Measurements from ENCODE around the gene RPL10A.
A peak's percentile ranks its signal among the peaks of the same experiment; 100 is the strongest.

The RPL10A gene

GRCh38 chr6:35449287-35449881 lies 18.8 kb upstream of the RPL10A start:
- peak; percentile 44 for DNase-seq

- no peak for DNase-seq
Observed at GRCh38 chr6:35451354-35452182, 16.6 kb upstream of the RPL10A start.

DNA sequence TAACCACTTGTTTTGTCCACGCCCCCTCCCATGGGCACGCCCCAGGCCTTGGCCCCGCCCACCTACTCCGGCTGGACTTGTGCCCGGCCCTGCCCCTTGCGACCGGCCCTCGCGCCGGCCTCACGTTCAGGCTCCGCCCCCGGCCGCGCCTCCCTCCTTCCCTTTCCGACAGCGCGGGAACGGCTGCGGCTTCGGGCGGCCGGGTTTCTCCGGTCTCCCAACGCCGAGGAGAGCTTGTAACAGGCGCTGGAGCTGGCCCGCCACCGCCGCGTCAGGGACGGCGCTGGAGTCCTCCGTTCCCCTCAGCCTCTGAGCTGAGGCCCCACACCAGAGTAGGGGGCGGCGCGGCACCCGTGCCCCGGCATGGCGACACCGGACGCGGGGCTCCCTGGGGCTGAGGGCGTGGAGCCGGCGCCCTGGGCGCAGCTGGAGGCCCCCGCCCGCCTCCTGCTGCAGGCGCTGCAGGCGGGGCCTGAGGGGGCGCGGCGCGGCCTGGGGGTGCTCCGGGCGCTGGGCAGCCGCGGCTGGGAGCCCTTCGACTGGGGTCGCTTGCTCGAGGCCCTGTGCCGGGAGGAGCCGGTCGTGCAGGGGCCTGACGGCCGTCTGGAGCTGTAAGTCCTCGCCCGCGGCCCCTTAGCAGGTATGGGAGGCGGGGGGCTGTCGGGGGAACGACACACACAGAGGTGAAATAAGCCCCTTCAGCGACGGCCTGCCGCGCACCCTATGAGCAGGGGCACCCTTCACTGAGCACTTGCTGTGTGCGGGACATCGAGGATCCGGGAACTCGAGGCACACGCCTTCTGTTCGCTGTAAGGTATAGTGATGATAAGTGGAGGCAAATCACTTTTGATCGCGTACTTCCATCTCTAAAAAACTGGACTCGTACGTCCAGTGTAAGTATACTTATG lies 15.8 kb upstream of the RPL10A start, which contains the start of gene FANCE:
TSS of gene FANCE (plus strand) at position 156 of the 908 bp plus-strand sequence. CDS start at position 364, 208 bp downstream.
- DNase-seq: peak; percentile 97

GRCh38 chr6:35453236-35453635 lies 15.0 kb upstream of the RPL10A start:
- no peak for DNase-seq

DNA sequence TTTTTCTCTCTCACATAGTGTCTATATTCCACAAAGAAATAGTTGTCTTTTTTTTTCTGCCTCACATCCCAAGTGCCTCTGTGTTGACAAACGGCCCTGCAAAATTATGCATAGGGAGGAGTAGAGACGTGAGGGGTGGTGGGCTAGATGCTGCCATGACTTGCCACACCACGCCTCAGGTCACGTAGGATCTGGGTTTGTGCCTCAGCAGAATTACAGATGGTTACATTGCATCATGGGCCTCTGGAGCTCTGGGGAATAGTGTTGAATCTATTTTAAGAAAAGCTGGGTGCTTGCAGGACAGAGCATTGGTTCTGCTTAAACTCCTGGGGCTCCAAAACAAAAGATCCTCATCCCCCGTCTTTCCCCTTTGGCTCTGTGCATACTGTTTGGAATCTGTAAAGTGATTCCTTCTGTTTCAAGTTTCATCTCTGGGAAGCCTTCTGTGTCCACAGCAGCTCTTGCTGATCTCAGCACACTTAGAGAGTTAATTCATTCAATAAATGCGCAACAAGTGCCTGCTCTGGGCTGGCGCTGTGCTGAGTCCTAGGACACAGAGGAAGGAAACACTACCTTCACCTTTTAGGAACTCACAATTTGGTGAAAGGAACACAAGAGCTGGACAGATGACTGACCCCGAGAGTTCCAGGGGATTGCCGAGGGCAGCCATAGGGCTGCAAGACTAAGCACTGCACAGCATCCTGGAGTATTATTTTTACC lies 13.7 kb upstream of the RPL10A start:
- no peak for DNase-seq

DNA sequence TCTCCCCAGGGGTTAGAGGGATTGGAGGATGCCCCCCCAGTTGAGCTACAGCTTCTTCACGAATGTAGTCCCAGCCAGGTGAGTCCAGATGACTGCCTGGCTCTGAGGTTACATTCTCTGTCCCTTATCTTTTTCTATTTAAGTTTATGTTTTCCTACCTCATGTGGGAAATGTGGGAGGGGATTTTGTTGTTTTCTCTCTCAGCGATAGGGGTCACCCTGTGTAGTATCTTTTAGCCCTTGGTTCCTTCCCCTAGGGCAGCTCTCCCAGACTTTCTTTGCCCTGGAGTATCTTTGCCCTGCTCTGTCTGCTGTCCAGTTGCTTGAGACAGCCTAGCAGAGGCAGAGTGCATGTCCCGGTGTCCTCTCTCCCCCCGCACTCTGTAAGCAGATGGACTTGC lies 10.3 kb upstream of the RPL10A start:
- DNase-seq: no peak

- no peak for DNase-seq
Observed at GRCh38 chr6:35461270-35461669, 6.9 kb upstream of the RPL10A start.

DNA sequence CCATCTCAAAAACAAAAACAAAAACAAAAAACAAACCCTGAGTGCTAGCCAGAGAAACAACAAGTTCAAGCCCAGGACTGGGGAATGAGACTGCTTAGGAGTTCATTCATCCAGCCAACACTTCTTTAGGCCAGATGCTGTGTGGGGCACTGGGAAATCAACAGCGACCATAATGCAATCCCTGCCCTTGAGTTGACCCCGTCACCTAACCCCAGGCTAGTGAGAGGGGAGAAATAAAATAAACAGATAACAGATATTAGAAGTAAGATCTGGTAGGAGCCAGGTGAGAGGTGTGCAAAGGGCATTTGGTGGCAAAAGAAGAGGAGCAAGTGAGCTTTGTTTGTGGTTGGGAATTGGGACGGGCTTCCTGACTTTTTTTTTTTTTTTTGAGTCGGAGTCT lies 4.9 kb upstream of the RPL10A start:
- DNase-seq: no peak

DNA sequence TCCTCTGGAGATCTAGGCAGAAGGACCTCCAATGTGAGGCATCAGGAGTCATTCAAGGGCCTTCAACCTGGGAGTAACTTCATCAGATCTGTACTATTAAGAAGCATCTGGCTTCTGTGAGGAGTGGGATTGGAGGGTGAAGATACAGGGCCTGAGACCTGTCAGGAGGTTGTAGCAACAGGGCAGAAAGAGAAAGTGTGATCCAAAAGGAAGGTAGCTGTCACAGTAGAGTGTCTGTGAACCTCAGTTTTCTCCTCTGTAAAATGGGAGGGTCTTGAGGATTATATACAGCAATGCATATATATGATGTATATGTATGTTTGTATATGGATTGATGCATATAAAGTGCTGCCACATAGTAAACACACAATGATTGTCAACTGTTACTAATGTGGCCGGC lies 2.6 kb upstream of the RPL10A start:
- no peak for DNase-seq

- DNase-seq: peak; percentile 55
Observed at GRCh38 chr6:35468980-35469750, 964 bp downstream of the RPL10A start.

DNA sequence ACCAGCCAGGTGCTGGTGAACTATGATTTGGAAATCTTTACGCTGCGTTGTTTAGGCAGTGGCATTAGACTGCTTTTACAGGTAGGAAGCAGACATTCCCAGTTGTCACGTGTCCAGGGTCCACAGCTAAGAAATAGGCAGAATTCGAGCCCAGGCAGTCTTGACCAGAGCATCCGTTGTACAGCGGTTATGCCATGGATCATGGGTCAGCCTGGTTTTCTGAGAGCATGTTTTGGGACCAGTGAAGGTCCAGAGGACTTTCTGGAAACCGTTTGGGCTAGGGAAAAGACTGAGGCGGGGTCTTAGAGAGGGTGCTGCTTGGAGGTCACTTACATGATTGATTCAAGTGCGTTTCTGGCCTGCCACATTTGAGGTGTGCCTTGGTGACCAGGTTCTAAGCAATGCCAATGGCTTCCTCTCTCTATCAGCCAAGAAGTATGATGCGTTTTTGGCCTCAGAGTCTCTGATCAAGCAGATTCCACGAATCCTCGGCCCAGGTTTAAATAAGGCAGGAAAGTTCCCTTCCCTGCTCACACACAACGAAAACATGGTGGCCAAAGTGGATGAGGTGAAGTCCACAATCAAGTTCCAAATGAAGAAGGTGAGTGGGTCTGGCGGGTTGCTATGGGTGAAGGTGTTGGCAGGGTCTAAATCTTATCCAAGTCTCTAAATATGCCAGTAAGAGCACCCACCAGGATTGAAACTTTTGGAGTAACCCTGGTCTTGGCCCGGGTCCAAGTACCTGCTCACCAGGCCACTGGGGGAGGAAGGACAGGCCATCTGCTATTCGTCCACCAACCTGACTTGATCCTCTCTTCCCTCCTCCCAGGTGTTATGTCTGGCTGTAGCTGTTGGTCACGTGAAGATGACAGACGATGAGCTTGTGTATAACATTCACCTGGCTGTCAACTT lies 1.8 kb downstream of the RPL10A start:
- peak; percentile 58 for DNase-seq

GRCh38 chr6:35470663-35471120 lies 2.5 kb downstream of the RPL10A start:
- peak; percentile 35 for DNase-seq

DNA sequence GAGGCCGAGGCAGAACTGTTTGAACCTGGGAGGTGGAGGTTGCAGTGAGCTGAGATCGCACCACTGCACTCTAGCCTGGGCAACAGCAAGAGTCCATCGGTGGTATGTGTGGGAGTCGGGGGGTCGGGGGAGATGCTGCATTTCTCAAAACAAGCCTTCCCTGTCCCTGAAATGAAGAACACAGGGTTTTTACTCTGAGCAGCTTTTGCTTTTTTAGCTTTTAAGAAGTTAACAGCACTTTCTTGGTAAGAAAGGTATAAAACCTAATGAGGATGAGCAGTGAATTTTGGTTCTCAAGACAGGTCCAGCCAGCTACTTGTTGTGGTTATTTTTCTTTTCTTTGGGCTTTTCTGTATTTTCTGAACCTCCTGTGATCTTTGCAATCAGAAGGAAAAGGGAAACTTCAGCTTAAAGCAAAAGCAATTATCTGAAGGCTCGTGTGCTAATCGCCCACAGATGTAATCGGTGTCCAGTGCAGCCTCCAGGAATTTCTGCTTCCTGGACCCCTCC lies 3.7 kb downstream of the RPL10A start:
- DNase-seq: no peak

- DNase-seq: peak; percentile 61
Observed at GRCh38 chr6:35473075-35473849, 5.1 kb downstream of the RPL10A start.

DNA sequence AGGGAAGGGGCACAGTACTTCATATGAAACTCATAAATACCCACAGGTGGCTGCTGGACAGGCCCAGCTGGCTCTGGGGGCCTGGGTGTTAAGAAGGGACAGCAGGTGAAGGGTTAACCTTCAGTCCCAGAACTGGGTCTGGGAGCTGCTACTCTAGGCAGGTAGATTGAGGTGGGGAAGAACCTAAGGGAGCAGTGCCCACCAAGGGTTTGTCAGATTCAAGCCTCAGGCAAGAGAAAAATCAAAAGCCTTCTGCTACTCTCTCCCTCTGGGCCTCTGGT lies 5.6 kb downstream of the RPL10A start:
- peak; percentile 47 for DNase-seq

- peak; percentile 63 for DNase-seq
Observed at GRCh38 chr6:35474131-35474941, 6.1 kb downstream of the RPL10A start.

- DNase-seq: peak; percentile 53
Observed at GRCh38 chr6:35474942-35475570, 6.9 kb downstream of the RPL10A start.

DNA sequence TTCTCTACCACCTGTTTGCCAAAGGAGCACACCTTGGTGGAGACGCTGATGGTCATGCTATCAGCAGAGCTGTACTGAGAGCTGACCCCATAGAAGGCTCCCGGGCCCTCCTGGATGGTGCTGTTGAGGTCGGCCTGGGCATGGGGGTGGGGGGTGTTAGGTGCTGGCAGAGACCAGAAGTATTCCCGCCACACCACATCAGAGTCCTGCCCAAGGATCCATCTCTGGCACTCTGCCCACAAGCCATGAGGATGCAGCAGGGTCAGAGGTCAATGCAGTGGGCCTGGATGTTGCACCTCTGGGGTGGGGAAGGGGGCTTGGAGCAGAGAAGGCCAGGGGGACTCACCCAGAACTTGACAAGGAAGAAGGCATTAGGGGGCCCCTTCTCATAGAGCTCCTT lies 7.4 kb downstream of the RPL10A start:
- DNase-seq: peak; percentile 29
